Measurements from ENCODE around the gene PELI3. TPM values are rescaled to one million over a fixed set of nuclear protein-coding genes. Genes with fewer than 3 reads are reported as not detected.

The PELI3 gene
- total and polyA plus RNA-seq, 2 of the 8 experiments (the other 6 are each of a cell fraction or from before 2014, with no cell fraction given) = 5.2 to 7.6 TPM

DNA sequence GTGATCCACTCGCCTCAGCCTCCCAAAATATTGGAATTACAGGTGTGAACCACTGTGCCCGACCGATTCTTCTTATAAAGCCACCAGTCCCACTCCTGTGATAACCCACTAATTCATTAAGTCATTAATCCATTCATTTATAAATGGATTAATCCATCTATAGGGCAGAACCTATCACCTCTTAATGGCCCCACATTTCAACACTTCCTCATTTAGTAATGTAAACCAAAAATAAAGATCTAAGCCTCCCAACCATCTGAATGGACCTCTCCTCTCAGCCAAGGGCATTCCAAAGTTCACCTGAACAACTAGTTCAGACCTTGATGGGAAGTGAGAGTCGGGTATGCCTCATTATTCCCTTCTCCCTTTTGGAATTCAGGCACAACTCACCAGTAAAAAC, 18.2 kb upstream of the PELI3 start:
- no peaks in the 10 kb centered on the region for H4K20me1 ChIP-seq (replicated peaks in 1 of 2; ENCODE audit: control insufficient read depth in 1 of 2, insufficient read depth in 2 of 2, low read length in 2 of 2)
- DNase-seq (ENCODE audit: low read depth in 1 of 2, low spot score in 2 of 2) (no peak), FAIRE-seq (no peak)
- H3K4ac ChIP-seq (replicated peaks; ENCODE audit: insufficient read length, low read depth, low read length) = no peak overlapping the region
- H3K9me3 ChIP-seq (ENCODE audit: insufficient read depth in 2 of 2, low read depth in 1 of 2, low read length in 1 of 2) = peaks cover 4 to 12% of the 10 kb centered on the region in 2 experiments
- no peak overlapping the region for H2BK12ac ChIP-seq (ENCODE audit: low read depth, low read length)
- no peaks in the 10 kb centered on the region; a peak in 1 of 7 replicates for H3K27me3 ChIP-seq (replicated peaks in 1 of 4; ENCODE audit: control insufficient read depth in 3 of 4, extremely low read depth in 1 of 4, insufficient read depth in 3 of 4, low read length in 3 of 4)
- no peak overlapping the region for H3K14ac ChIP-seq (ENCODE audit: insufficient read length)
- CTCF ChIA-PET (ENCODE audit: partially characterized antibody) = interaction anchor here (1.1 to 2.4 kb wide), 4 partner anchors 10 to 30 kb away, joined by 3 to 12 read pairs (median 4); partner anchors contain the start of genes MRPL11 and NPAS4
- no peaks in the 10 kb centered on the region for H3K79me1 ChIP-seq (ENCODE audit: low read depth, low read length)
- H3K18ac ChIP-seq (ENCODE audit: extremely low read depth, low read length) = no peak overlapping the region
- no peak overlapping the region for H3K56ac ChIP-seq (replicated peaks; ENCODE audit: insufficient read length, low read depth, low read length)
- no peak overlapping the region for H4K8ac ChIP-seq (ENCODE audit: extremely low read depth, insufficient read depth, low read length)
- no peak overlapping the region for H4K91ac ChIP-seq (replicated peaks; ENCODE audit: insufficient read length, low read length)
- H4K5ac ChIP-seq (ENCODE audit: insufficient read length, low read depth, low read length) = no peak overlapping the region
- no peak overlapping the region for H2AK5ac ChIP-seq (ENCODE audit: low read depth, low read length)
- no peaks in the 10 kb centered on the region for H3K79me2 ChIP-seq (ENCODE audit: control insufficient read depth in 1 of 2, insufficient read depth in 2 of 2, low read length in 2 of 2)
- H3K23ac ChIP-seq (ENCODE audit: insufficient read length) = no peak overlapping the region
- H2BK15ac ChIP-seq (ENCODE audit: low read length) = no peak overlapping the region
- H2AFZ ChIP-seq (ENCODE audit: low read length) = no peak overlapping the region
- no peak overlapping the region for H2BK120ac ChIP-seq (replicated peaks; ENCODE audit: low read depth, low read length)
- H3K27ac ChIP-seq (ENCODE audit: low read depth, low read length) = no peak overlapping the region
- no peak overlapping the region for H3K4me3 ChIP-seq (ENCODE audit: extremely low read depth in 1 of 4, insufficient read depth in 2 of 4, low read depth in 3 of 4, low read length in 4 of 4)
- no peaks in the 10 kb centered on the region for H3K23me2 ChIP-seq (ENCODE audit: low read depth, low read length)
- H2BK5ac ChIP-seq (ENCODE audit: low read depth, low read length) = no peak overlapping the region
- no peak overlapping the region for H2BK20ac ChIP-seq (ENCODE audit: low read length)
- POLR2A ChIA-PET (ENCODE audit: partially characterized antibody) = no interaction called here
- 93% methylated on average over 4 of the region's 4 CpGs; no CpG with 5 or more reads in 1 of the 2 experiments for WGBS, 2 experiments (ENCODE audit: extremely low coverage in 1 of 2, insufficient coverage in 1 of 2, insufficient read length in 1 of 2, insufficient replicate concordance in 2 of 2, low coverage in 1 of 2, low lambda C conversion rate in 2 of 2, missing lambda C conversion rate in 1 of 2)
- H3K4me1 ChIP-seq (replicated peaks in 1 of 4; ENCODE audit: control insufficient read depth in 3 of 4, insufficient read depth in 4 of 4, low read length in 3 of 4) = peaks cover 0 to 6% (median 0%) of the 10 kb centered on the region in 4 experiments; a peak in 2 of 7 replicates
- H3K4me2 ChIP-seq (ENCODE audit: insufficient read depth in 1 of 2, low read depth in 2 of 2, low read length in 2 of 2) = no peak overlapping the region
- no peak overlapping the region for H3K9ac ChIP-seq (replicated peaks in 1 of 4; ENCODE audit: extremely low read depth in 1 of 4, low read depth in 3 of 4, low read length in 3 of 4)
- H3K36me3 ChIP-seq (ENCODE audit: control insufficient read depth in 2 of 4, insufficient read depth in 4 of 4, low read length in 3 of 4) = no peaks in the 10 kb centered on the region
- TF ChIP-seq CREB1 (IDR thresholded peaks at IDR 0.05) (no peak), TAF7 (optimal IDR thresholded peaks at IDR 0.05; ENCODE audit: borderline replicate concordance, low read depth, low read length) (no peak), GABPA (IDR thresholded peaks at IDR 0.05; ENCODE audit: borderline replicate concordance, insufficient read depth, low read length) (no peak), SP4 (IDR thresholded peaks at IDR 0.05; ENCODE audit: low read length) (no peak), EP300 (IDR thresholded peaks at IDR 0.05; ENCODE audit: borderline replicate concordance in 1 of 2, low read depth in 2 of 2, low read length in 2 of 2) (no peak), TAF1 (IDR thresholded peaks at IDR 0.05; ENCODE audit: low read depth, low read length) (no peak), CBX8 (IDR thresholded peaks at IDR 0.05; ENCODE audit: borderline replicate concordance, low read depth, low read length) (no peak), SP1 (IDR thresholded peaks at IDR 0.05; ENCODE audit: low read depth, low read length) (no peak), RXRA (IDR thresholded peaks at IDR 0.05; ENCODE audit: insufficient read depth, low read depth, low read length) (no peak), RBBP5 (IDR thresholded peaks at IDR 0.05; ENCODE audit: borderline replicate concordance, low read depth, low read length) (no peak), POLR2A (IDR thresholded peaks at IDR 0.05; ENCODE audit: control extremely low read depth in 1 of 2, low read depth in 2 of 2, low read length in 2 of 2) (no peak), CTCF (IDR thresholded peaks at IDR 0.05; ENCODE audit: control extremely low read depth in 1 of 3, insufficient read depth in 1 of 3, low read depth in 1 of 3, low read length in 3 of 3) (no peak)
